Measurements from ENCODE around the gene FAM171A2.
A peak's percentile ranks its signal among the peaks of the same experiment; 100 is the strongest.

- no peak for TF ChIP-seq POLR2A (IDR thresholded peaks at IDR 0.05)
- no peak for TF ChIP-seq POLR2AphosphoS5 (IDR thresholded peaks at IDR 0.05)
- TF ChIP-seq CTCF (IDR thresholded peaks at IDR 0.05), result peak; percentile 31 to 77 (median 46)
- no peak for TF ChIP-seq EP300 (IDR thresholded peaks at IDR 0.05)
Measured at GRCh38 chr17:44350733-44351226, 12.9 kb downstream of the FAM171A2 start.
